Fibroblast of peridontal ligament (primary cell): ENCODE data around the gene CHRNA4.

Experiments
- DNase-seq: peaks from one replicate; pipeline ENCODE4 v3.0.0-alpha.2; 2010; ENCODE audit errors: extremely low read depth

Gene CHRNA4

DNA sequence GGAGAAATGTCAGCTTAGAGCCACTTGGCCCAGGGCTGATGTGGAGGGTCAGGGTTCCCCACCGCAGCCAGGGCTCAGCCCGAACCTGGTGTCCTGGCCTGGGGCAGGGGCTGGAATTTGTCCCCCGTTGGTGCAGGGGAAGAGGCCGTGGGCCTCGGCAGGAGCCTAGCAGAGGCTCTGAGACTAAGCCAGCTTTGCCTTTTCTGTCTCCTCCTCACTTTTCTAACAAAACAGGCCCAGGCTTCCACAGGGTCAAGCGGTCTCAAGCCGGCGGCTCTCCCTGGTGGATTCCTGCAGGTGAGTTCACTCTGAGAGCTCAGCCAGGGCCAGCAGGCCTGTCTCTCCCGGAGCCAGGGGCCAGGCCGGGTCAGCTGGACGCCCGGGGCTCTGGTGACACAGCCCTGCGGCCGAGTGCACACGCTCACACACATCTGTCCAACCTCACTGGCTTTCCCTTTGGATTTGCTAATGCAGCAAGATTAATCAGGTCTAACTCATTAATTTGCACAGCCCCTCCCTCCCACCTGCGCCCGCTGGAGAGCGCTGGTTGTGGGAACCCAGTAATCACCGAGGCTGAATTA, 2.9 kb upstream of the CHRNA4 start:
- DNase-seq = no peak

DNA sequence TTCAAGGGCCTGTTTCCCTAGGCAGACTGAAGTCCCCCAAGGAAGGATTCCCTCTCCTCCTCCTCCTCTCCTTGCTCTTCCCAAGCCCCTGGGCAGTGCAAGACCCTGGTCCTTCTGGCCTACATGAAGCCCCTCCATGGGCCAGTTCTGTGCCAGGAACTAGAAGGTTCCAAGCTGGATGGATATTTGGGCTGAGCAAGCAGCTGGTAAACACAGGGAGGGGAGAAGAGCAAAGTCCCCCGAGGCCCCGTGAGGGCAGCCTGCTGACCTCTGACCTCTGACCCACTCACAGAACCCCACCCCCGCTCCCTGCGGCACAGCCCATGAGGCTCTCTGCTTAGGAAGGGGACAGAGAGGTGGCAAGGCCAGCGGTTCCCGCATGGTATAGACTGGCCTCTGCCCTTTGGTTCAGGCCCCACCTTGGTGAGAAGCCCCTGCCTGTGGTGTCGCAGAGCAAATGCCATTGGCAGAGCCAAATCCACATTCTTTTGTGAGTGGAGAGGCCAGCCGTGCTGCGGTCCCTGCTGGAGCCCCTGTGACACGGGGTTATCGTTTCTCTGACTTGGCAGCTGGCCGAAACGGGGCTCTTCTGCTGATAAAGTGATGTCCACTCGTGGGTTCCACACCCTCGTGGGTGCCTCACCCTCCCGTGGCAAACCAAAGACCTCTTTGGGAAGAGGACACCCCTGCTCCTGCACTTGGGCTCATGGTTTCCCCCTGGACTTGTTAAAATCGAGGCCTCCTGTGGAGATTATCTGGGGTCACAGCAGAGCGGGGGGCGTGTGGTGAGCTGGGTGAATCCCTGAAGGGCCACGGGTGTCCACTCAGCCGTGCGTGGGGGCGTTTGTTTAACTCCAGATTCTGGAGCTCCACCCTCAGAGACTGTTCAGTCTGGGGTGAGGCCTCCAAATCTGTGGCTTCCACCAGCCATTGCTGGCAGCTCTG, 2.1 kb upstream of the CHRNA4 start:
- no peak for DNase-seq

DNA sequence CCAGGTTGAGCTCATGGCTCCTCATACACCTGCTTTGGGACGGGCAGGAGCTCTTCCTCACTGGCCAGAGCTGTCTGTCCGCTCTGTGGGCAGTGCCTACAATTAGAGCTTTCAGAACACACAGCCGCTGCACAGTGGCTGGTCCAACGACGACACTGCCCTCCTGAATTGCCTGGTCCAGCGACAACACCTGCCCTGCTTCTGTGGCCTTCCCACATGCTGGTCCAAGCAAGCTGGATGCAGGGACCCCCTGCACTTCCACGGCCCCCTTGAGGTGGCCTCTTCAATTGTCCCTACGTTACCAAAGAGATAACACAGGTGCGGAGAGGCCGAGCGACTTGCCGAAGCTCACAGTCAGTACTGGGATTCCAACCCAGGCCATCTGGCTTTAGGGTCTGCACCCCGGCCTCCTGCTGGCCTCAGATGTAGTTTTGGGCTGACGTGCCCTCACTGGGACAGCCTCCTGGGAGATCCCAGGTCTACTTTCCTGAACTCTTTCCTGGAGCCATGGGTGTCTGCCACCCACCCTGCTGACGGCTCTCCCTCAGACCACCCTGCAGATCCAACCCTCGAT, 1.4 kb upstream of the CHRNA4 start:
- no peak for DNase-seq

DNA sequence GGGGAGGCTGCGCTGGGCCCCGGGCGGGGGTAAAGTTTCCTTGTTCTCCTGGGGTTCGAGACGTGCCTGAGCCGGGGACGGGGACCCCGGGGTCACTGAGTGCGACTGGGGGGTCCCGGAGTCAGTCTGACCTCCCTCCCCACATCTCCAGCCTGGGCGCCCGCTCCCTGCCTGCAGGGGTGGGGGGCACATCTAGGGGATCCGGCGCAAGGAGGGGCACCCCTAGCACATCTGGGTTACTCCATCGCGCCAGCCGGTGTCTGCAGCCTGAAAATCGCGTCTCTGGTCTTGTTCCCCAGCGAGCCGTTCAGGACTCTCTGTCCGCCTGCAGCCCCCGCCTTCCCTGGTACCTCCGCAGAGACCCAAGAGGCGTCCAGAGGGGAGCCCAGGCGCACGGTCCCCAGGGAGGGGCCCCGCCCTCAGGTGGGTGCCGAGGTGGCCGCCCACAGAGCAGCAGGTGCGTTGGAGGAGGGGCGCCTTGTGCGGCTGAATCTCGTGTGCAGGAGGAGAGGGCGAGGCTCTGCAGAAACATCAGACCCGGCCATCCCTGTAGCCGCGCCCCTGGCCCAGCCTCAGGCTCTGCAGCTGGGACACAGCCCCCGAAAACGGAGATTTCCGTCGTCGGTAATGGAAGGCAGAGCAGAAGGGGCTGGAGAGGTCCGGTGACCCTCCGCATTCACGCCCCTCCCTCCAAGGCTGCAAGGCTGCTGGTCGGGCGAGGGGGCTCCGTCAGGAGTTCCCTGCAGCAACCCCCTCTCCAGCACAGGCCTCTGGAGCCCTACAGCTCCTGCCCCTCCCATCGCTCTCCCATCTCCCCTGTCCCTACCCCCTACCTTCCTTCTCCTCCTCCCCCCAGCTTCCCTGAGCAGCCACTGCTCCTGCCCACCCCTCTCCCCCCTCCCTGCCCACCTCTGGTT, 628 bp upstream of the CHRNA4 start:
- no peak for DNase-seq

DNA sequence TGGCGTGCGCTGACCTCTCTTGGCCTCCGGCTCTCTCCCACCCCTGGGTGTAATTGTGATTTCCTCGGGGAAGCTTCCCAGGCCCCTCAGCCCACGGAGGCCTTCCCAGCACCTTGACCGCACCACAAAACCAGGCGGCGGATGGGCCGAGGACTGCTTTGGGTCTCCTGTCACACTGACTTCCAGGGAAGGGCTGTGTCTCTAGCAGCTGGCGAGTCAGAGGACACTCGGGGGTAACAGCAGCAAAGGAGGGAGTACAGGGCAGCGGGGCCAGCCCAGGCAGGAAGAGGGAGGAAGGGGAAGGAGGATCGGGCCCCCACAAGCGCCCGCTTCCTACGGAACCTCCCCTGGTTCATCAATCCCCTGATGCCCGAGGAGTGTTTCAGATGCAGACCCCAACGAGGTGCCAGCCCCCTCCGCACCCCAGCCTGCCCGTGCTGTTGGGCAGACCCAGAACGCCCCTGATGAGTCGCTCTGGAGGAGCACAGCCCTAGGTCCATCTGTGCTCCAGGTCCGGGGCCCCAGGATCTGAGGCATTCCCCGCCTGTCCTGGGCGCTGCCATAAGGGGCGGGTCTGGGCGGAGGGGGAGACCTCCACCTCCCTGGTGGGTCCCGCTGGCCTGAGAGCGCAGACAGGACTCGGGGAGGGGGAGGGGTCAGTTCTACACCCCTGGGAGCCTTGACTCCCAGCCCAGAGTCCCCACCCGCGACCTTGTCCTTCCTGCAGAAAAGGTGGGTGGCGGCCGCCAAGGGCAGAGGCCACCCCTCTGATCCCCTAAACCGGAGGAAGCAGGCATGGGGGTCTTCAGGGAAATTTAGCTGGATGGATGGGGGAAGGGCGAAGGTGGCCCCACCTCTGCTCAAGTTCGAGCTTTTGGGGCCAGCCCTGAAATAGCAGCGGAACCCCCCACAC, 956 bp downstream of the CHRNA4 start:
- no peak for DNase-seq

DNA sequence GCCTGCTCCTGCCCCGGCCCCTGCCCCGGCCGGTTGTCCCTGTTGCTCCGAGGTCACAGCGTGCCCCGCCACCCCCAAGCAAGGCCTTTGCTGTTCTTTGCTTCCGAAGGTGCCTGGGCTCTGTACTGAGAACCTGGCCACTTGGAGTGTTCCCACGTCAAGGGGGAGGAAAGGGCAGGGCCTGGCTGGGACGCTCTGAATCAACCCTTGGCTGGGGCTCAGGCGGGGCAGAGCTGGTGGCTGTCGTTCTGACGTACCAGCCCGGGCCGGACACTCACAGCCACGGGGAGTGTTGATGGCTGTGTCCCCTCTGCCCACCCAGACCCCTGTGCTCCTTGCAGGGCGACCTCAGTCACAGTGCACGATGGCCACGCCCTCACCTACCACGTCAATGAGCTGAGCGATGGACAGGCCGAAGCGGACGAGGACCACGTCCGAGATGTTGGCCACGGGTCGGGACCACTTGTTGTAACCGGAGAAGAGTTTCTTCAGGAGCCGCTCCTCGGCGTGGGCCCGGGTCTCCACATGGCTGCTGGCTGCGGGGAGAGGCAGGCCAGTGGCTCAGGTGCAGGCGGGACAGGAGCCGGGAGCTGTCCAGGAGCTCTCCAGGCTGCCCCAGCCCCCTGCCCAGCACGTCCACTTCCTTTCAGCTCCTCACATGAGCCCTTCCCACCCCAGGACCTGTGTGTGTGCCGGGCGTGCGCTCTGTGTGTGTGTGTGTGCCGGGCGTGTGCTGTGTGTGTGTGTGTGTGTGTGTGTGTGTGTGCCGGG, 1.8 kb downstream of the CHRNA4 start:
- DNase-seq = no peak

DNA sequence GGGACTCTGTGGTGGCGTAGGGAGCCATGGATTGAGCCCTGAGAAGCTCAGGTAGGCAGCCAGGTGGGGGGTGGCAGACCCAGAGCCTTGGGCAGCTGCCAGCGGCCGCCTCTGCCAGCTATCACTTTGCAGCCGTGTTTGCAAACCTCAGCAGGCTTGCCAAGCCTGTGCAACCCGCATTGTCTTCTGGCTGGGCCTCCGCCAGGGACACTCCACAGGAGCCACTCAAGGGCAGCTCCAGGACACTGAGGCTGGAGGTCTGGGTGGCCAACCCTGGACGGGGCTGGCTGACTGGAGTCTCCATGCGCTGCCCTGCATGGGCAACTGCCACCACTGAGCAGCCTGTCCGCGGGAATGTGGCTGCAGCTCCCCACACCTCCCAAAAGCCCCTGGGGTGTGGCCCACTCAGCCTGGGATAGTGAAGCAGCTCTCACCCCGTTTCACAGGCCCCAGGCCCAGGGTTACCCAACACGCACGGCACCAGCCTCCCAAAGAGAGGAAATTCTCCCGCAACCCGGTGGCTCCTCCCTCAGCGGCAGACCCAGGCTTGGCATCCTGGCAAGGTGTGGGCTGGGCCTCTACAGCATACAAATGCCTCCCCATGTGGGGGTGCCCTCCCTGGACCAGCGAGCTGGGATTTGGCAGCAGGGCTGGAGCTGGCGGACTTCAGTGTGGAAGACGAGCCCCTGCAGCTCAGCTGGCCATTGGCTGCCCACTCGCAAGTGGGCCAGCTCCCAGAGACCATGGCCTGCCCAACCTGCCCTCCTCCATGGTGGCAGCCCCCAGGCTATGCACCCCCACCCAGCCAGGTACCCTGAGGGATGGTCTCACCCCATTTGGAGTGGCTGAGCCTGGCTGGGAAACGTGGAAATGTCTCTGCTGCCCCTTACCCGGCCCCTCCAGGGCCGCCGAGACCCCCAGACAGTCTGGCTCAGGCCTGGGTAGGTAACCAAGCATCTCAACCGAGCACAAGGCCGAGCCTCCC, 2.9 kb downstream of the CHRNA4 start:
- no peak for DNase-seq

DNA sequence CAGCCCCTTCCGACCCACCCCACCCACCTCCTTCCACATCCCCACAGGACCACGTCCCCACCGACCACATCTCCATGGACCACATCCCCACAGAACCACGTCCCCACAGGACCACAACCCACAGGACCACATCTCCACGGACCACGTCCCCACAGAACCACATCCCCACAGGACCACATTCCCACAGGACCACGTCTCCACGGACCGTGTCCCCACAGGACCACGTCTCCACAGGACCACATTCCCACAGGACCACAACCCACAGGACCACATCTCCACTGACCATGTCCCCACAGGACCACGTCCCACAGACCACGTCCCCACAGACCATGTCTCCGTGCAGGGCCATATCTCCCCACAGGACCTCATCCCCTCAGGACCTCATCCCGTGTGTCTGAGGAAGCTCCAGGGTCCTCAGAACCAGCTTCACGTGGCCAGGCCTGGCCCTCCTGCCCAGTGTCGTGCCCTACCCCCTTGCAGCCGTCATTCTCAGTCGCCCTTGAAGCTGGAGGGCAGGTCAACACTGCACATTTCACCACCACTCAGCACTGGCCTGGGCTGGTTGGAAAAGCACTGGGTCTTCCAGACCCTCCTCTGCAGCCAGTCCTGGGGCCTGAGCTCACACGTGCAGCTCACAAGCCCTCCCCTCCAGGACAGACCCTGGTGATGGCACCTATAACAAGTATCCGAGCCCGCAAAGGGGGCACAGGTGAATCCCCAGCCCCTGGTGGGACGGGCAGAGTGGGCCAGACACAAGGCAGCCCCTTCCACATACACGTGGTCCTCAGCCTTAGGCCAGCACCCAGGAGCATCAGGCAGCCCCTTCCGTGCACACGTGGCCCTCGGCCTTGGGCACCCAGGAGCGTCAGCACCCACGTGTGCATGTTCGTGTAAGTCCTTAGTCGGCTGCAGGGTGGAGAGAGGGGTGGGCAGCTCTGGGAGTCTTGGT, 3.9 kb downstream of the CHRNA4 start:
- DNase-seq = no peak

DNA sequence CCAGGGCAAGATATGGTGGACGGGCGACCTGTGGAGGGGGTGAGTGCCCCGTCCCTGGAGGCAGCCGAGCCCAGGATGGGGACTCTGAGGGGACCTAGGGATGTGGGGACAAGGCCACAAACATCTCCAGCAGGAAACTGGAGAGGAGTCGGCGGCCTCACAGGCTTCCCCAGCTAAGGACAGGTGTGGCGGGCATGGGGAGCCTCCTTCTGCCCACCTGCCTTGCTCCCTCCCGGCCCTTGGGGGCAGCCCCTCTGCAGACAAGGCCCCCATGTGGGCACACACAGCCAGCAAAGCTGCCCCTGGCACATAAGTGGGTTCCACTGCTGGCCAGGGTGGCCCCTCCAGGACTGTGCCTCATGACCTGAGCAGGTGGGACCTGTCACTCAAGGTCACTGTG, 4.6 kb downstream of the CHRNA4 start:
- DNase-seq = no peak

DNA sequence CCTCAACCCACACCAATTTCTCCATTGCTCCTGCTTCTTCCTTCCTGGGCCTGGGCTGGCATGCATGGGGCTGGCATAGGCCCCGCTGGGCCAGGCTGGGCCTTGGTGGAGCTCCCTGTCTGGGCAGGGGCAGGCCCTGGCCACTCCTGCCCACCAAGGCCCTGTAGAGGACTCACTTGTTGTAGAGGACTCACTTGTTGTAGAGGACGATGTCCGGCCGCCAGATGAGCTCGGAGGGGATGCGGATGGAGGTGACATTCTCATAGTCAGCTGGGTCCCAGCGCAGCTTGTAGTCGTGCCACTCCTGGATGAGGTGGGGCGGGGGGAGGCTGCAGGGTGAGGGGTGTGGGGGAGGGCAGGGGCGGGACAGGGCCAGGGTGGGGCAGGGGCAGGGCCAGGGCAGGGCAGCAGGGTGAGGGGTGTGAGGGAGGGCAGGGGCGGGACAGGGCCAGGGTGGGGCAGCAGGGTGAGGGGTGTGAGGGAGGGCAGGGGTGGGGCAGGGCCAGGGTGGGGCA, 5.3 kb downstream of the CHRNA4 start:
- DNase-seq = no peak

DNA sequence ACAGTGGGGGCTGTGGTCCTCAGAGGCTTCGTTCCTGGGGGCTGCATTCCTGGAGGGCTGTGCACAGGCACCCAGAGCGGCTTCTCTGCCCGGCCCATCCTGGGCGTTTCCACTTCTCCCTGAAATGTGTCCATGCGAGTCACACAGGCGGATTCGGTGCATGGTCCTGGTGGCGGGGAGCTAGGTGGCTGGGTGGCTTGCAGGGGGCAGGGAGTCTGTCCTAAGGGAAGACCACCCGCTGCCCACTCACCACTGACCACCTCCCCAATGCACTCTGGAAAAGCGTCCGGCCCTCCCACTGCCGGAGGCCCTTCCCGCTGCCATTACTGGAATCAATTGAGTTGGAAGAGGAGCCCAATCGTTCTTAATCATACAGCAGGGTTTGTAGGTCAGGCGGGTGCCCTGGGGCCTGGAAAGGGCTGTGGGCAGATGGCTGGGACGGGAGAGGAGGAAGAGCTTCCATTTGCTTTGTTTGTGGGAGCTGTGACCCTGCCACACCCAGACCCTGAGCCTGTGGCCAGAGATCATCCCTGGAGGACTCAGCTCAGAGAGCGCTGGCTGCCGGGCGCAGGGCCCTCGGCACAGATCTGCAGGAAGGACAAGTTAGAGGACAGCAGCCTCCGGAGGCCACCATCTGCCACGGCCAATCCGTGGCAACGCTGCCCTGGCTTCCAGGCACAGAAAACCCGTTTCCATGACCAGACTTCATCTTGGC, 6.4 kb downstream of the CHRNA4 start:
- no peak for DNase-seq

DNA sequence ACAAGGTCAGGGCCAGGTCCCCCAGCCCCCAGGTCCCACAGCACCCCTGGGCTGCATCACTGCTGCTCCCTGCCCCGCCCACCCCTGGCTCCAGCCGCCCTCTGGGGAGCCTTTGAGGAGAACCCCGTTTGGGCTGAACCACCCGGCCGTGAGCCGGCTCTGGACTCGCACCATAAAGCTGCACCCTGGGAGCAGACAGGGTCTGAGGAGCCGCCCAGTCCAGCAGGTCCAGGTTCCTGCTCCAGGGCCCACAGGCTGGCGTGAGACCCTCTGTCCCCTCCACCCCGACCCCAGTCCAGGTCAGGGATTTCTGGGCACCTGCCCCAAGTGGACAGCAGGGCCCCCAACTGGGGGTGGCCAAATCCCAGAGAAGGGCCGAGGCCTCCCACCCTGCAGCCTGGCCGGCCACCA, 8.3 kb downstream of the CHRNA4 start:
- DNase-seq = no peak

DNA sequence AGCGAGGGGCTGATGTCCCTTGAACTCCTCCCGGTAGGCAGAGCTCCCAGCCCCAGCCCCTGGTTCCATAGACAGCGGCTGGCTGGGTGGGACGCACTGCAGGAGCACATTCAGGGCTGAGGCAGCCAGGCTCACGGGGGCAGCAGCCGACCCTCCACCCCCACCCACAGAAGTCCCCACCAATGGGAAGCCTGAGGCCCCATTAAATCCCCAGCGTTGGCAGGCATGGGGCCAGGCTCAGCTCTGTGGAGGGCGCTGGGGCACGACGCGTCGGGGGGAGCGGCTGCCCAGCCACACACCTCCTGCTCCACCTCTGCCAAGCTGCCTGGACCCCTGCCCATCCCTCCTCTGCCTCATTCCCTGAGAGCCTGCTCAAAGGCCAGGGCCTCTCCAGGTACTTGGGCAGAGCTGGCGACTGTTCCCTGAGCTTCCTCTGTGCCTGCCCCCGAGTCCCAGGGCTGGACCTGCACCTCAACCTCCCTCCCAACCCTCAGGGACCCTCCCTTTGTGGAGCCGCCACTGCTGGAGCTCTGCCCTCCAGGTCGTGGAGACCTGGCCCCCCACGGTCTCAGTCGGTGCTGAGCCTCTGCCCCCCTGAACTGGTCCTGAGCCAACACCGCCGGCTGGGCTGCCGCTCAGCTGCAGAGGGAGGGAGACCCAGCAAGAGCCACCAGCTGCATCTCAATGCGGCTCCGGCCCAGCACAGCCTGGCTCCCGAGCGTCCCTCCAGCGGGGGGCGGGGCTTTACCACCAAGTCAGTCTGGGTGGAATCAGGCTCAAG, 9.1 kb downstream of the CHRNA4 start:
- DNase-seq = no peak

DNA sequence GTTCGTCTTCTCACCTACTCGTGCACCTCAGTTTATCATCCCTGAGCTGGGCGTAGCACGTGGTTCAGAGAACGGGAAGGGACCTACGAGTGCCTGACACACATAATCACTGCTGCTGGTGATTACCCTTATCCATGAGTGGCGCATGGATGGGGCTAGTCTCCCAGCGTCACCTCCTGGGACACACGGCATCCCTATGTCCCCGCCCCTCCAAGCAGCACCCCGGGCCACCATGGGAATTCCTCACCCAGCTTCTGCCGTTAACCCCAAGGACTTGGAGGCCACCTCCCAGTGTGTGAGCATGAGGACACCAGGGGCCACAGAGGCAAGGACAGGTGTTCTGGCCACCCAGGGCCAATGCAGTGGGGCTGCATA, 9.8 kb downstream of the CHRNA4 start:
- DNase-seq = no peak

DNA sequence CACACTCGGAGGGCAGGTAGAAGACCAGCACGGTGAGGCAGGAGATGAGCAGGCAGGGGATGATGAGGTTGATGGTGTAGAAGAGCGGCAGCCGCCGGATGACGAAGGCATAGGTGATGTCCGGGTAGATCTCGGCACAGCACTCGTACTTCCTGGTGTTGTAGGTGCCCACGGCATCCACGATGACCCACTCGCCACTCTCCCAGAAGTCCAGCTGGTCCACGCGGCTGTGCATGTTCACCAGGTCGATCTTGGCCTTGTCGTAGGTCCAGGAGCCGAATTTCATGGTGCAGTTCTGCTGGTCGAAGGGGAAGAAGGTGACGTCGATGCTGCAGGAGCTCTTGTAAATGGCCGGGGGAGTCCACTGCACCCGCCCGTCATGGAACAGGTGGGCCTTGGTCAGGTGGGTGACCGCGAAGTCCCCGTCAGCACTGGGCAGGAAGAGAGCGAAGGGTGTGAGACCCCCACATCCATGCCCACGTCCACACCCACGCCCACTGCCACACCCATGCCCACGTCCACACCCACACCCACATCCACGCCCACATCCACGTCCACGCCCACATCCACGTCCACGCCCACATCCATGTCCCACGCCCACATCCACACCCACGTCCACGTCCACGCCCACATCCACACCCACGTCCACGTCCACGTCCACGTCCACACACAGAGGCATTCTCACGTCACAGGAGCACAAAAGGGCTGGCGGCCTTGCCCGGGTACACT, 10.4 kb downstream of the CHRNA4 start:
- DNase-seq = no peak
